A549 (cell line): ENCODE measurements around the gene PAPSS2. TPM values are rescaled to one million over a fixed set of nuclear protein-coding genes. Genes with fewer than 3 reads are reported as not detected.

Experiments
- ATAC-seq, 2 experiments: fragments of 200-7000 bp in 1 of 2; fragments of >200 bp in 1 of 2; cut with Nextera tagmentation in 1 of 2; cut with Tn5 transposase in 1 of 2; 3 replicates each; pipeline versions ENCODE4 v1.8.0 to v1.9.1; 2018 to 2020; ENCODE audit warnings: mild to moderate bottlenecking in 1 of 2, moderate library complexity in 1 of 2
- CTCF ChIA-PET: fragments of 300-600 bp; sonication (Branson Sonifier 250); formaldehyde crosslinking; extraction: SDS; loops from one replicate; lab custom pipeline; 2021; ENCODE audit warnings: antibody characterized with exemption, inconsistent platforms; lab: Yijun Ruan, JAX
- POLR2A ChIA-PET: fragments of 350-600 bp; formaldehyde crosslinking; extraction: SDS; loops from one replicate; lab custom pipeline; 2021; ENCODE audit warnings: antibody characterized with exemption, inconsistent platforms; lab: Yijun Ruan, JAX
- DNase-seq, 2 experiments: peaks; one replicate each; pipeline versions ENCODE4 v3.0.0 to v3.0.0-alpha.2; 2011 to 2016; ENCODE audit warnings: low read depth in 1 of 2, low spot score in 1 of 2
- FAIRE-seq: peaks from 2 replicates; lab custom pipeline; 2011; peaks lifted over from hg19 to GRCh38; lab: Jason Lieb, UNC
- H3K27ac ChIP-seq, 2 experiments: fragments of >200 bp; sonication (Bioruptor Twin); formaldehyde crosslinking; 3 replicates each; pipeline ENCODE4 v1.5.1; 2016 to 2017
- H3K4me1 ChIP-seq: fragments of >200 bp; sonication (Bioruptor Twin); formaldehyde crosslinking; 3 replicates; pipeline ENCODE4 v1.6.1; 2016
- H3K4me2 ChIP-seq: fragments of >200 bp; sonication (Bioruptor Twin); formaldehyde crosslinking; 3 replicates; pipeline ENCODE4 v1.6.1; 2016
- H3K4me3 ChIP-seq: fragments of >200 bp; sonication (Bioruptor Twin); formaldehyde crosslinking; 3 replicates; pipeline ENCODE4 v1.5.1; 2016
- H3K9me3 ChIP-seq: fragments of >200 bp; sonication (Bioruptor Twin); formaldehyde crosslinking; 3 replicates; pipeline ENCODE4 v1.6.1; 2016
- BCL3 ChIP-seq: fragments of >200 bp; sonication (Bioruptor Twin); formaldehyde crosslinking; IDR thresholded peaks from 3 replicates; pipeline ENCODE4 v1.6.1; 2016
- CBX8 ChIP-seq: fragments of 200-600 bp; sonication (generic); IDR thresholded peaks from 2 replicates; pipeline ENCODE4 v1.6.1; 2016
- CHD4 ChIP-seq: fragments of 200-600 bp; sonication (generic); IDR thresholded peaks from 2 replicates; pipeline ENCODE4 v1.6.1; 2016; ENCODE audit warnings: antibody characterized with exemption, mild to moderate bottlenecking, borderline replicate concordance
- ELK1 ChIP-seq: fragments of 150-350 bp; IDR thresholded peaks from 2 replicates; pipeline ENCODE4 v1.6.1; 2014; ENCODE audit warnings: low read depth, mild to moderate bottlenecking, low read length
- EP300 ChIP-seq, 2 experiments: fragments of >200 bp; sonication (Bioruptor Twin); formaldehyde crosslinking; IDR thresholded peaks; 2 replicates in 1 of 2; 3 replicates in 1 of 2; pipeline ENCODE4 v1.6.1; 2016 to 2017
- ESRRA ChIP-seq: fragments of 150-350 bp; IDR thresholded peaks from 2 replicates; pipeline ENCODE4 v1.6.1; 2014; ENCODE audit warnings: mild to moderate bottlenecking, low read length, borderline replicate concordance
- FOSL2 ChIP-seq, 2 experiments: fragments of 450-650 bp in 1 of 2; fragments of >200 bp in 1 of 2; sonication (Bioruptor Twin) in 1 of 2; formaldehyde crosslinking; IDR thresholded peaks; 2 replicates each; pipeline versions ENCODE4 v1.5.0 to v1.6.1; 2016 to 2020; ENCODE audit warnings: mild to moderate bottlenecking in 1 of 2, moderate library complexity in 1 of 2
- FOXS1 ChIP-seq: fragments of 250-450 bp; sonication (Bioruptor Pico); IDR thresholded peaks from 2 replicates; pipeline ENCODE4 v1.5.0; 2020; ENCODE audit warnings: mild to moderate bottlenecking, moderate library complexity
- GATA3 ChIP-seq: IDR thresholded peaks from 2 replicates; pipeline ENCODE4 v1.6.1; 2012; ENCODE audit warnings: borderline replicate concordance
- HDAC2 ChIP-seq: fragments of 200-600 bp; sonication (generic); IDR thresholded peaks from 2 replicates; pipeline ENCODE4 v1.6.1; 2016
- HEYL ChIP-seq: fragments of 250-450 bp; sonication (Bioruptor Pico); IDR thresholded peaks from 2 replicates; pipeline ENCODE4 v1.8.0; 2021; ENCODE audit warnings: mild to moderate bottlenecking, moderate library complexity
- HOXA7 ChIP-seq: fragments of 250-450 bp; sonication (Bioruptor Pico); IDR thresholded peaks from 2 replicates; pipeline ENCODE4 v1.5.0; 2020; ENCODE audit warnings: mild to moderate bottlenecking, moderate library complexity
- HOXB13 ChIP-seq: fragments of 250-450 bp; sonication (Bioruptor Pico); IDR thresholded peaks from 2 replicates; pipeline ENCODE4 v1.5.0; 2020; ENCODE audit warnings: low read depth, mild to moderate bottlenecking, moderate library complexity
- HOXB5 ChIP-seq: fragments of 250-450 bp; sonication (Bioruptor Pico); IDR thresholded peaks from 2 replicates; pipeline ENCODE4 v1.5.0; 2020; ENCODE audit warnings: mild to moderate bottlenecking, moderate library complexity
- JUN ChIP-seq, 2 experiments: fragments of >200 bp; sonication (Bioruptor Twin); formaldehyde crosslinking; IDR thresholded peaks; 2 replicates in 1 of 2; 3 replicates in 1 of 2; pipeline ENCODE4 v1.6.1; 2016 to 2017
- KDM5A ChIP-seq: fragments of 200-600 bp; sonication (generic); IDR thresholded peaks from 2 replicates; pipeline ENCODE4 v1.6.1; 2016; ENCODE audit warnings: antibody characterized with exemption, mild to moderate bottlenecking
- MAFK ChIP-seq: fragments of 450-650 bp; IDR thresholded peaks from 2 replicates; pipeline ENCODE4 v1.6.1; 2014; ENCODE audit not compliant: partially characterized antibody
- RARB ChIP-seq: fragments of 250-450 bp; sonication (Bioruptor Pico); IDR thresholded peaks from 2 replicates; pipeline ENCODE4 v1.8.0; 2021; ENCODE audit warnings: mild to moderate bottlenecking, moderate library complexity
- REST ChIP-seq: fragments of 200-600 bp; sonication (generic); IDR thresholded peaks from 2 replicates; pipeline ENCODE4 v1.6.1; 2016; ENCODE audit warnings: antibody characterized with exemption, mild to moderate bottlenecking, moderate library complexity
- RFX5 ChIP-seq: fragments of 450-650 bp; IDR thresholded peaks from 2 replicates; pipeline ENCODE4 v1.7.1; 2014; ENCODE audit warnings: antibody characterized with exemption, mild to moderate bottlenecking, moderate library complexity
- SMC3 ChIP-seq: fragments of >200 bp; sonication (Bioruptor Twin); formaldehyde crosslinking; IDR thresholded peaks from 3 replicates; pipeline ENCODE4 v1.6.1; 2018; ENCODE audit warnings: inconsistent platforms
- TP53 ChIP-seq: fragments of 250-450 bp; sonication (Bioruptor Pico); IDR thresholded peaks from 2 replicates; pipeline ENCODE4 v1.5.0; 2021; ENCODE audit warnings: mild to moderate bottlenecking, moderate library complexity
- ZNF302 ChIP-seq: fragments of 250-450 bp; sonication (Bioruptor Pico); IDR thresholded peaks from 2 replicates; pipeline ENCODE4 v1.9.0; 2021; ENCODE audit warnings: inconsistent platforms, mild to moderate bottlenecking, moderate library complexity
- WGBS: methylation state at CpG from one replicate; pipeline ENCODE4 v1.1.6; 2017; ENCODE audit errors: missing lambda C conversion rate; 5-methylcytosine and 5-hydroxymethylcytosine counted together
- polyA plus RNA-seq, 4 experiments: library from polyadenylated mRNA; depleted of rRNA in 3 of 4; stranded (reverse); fragments of >200 nt; fragmentation: RNase III in 1 of 4; extraction: RNeasy Plus Mini Kit Qiagen cat#74134 plus additional on column Dnase treatment in 1 of 4; gene quantifications; 2 replicates in 3 of 4; 3 replicates in 1 of 4; pipeline ENCODE4 v1.2.3, GENCODE V29; 2011 to 2017
- TF ChIP-seq, protein P1 (sequence below): IDR thresholded peaks from 2 replicates; pipeline ENCODE4 v1.6.1; 2012

PAPSS2 gene
- polyA plus RNA-seq, 2 of the 4 experiments (the other 2 are of a cell fraction) = 27.7 to 29.0 TPM

DNA sequence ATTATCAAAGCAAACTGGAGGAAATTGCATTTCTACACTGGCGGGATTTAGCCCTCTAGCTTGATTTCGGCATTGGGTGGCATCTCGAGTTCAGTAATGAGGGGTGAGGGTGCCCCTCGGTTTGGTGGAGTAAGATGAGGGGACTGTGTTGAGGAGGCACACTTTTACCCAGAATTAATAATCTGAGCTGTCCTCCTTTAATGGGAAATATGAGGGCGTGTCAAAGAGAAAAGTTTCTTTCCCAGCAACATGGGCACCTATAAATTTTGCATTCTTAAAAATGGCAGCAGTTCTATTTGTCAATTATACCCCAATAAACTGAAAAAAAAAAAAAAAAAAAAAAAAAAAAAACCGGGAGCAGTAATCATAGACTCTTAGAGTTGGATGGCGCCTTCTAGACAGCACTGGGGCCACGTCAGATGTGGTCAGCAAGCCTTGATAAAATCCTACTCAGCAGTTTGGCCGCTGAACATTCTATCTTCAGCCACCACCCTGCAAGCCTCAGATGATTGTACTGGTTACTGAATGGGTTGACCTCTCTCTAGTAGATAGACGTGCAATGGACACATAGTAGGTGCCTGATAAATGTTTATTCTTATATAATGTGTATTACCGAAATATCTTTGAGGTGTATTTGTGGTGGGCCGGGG, 931 bp downstream of the PAPSS2 start:
- peaks cover 48% of the 10 kb centered on the region for H3K4me1 ChIP-seq
- peak overlapping the region; percentile 83 for H3K4me2 ChIP-seq
- peak overlapping the region; percentile 78 for H3K4me3 ChIP-seq
- ChIA-PET POLR2A (interaction anchor here (1.3 kb wide), 1 partner anchor 157 kb away, joined by 4 read pairs; the partner anchor contains the start of gene ATAD1), CTCF (interaction anchor here (0.5 to 3.9 kb wide), 8 partner anchors 11 to 125 kb away, joined by 3 to 23 read pairs (median 4); no protein-coding TSS in a partner anchor)
- WGBS = 27% methylated on average over 12 of the region's 12 CpGs
- peak overlapping the region; percentile 73 to 95 for H3K27ac ChIP-seq
- DNase-seq (peak in 1 of 2 experiments; percentile 41), FAIRE-seq (no peak), ATAC-seq (peak in 1 of 2 experiments; percentile 58; a peak in 3 of 6 replicates)
- TF ChIP-seq HOXB5 (CRISPR knock-in tag) = no peak
- TF ChIP-seq TP53 = no peak
- peak; percentile 87 for TF ChIP-seq MAFK
- H3K9me3 ChIP-seq = no peaks in the 10 kb centered on the region

DNA sequence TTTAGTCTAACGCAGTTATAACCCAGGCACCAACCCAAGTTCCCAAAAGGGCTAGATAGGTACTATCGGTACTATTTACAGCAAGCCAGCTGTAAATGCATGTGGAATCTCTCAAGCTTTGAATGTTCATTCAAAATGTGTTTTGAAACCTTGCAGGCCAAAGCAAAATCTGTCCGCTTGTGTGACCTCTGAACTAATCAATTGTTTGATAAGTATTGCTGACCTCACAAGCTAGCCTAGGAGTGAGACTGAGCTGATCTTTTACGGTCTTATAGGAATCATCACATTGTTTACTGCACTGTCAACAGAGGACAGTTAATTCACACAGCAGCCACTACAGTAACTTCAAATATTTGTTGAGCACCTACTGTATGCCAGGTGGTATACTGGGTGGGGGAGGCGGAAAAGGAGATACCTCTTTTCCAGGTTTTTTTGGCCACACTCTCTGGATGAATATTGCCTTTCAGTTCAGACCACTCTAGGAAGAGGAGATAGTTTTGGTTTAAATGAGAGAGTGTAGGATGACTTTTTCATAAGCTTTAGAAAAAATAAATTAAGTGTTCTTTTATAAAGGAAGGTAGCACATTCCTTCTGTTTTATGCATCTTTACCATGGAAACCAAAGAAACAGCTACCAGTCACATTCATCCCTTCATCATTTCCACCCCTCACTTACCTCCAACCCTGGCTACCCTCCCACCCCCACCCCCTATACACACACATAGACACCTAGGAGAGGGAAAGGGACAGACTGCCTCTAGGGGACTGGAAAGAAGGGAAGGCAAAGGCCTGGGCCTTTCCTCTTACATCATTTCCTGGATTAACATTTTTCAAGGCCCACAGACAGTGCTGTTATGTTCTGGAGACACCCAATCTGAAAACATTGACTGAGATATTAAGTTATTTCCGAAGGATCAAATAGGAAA, 2.4 kb downstream of the PAPSS2 start:
- Histone ChIP-seq H3K9me3 (no peaks in the 10 kb centered on the region), H3K4me2 (peak overlapping the region; percentile 83), H3K27ac (peak overlapping the region; percentile 20 to 50; a peak in 3 of 6 replicates), H3K4me1 (peaks cover 41% of the 10 kb centered on the region), H3K4me3 (no peak overlapping the region)
- DNase-seq (peak in 1 of 2 experiments; percentile 38), FAIRE-seq (no peak), ATAC-seq (peak in 1 of 2 experiments; percentile 3; a peak in 1 of 6 replicates)
- TF ChIP-seq CHD4 = no peak
- no peak for TF ChIP-seq FOSL2 (IDR thresholded peaks at IDR 0.05)
- no peak for TF ChIP-seq FOSL2 (CRISPR knock-in tag; IDR thresholded peaks at IDR 0.05)
- no peak for TF ChIP-seq HDAC2
- TF ChIP-seq GATA3 = no peak
- TF ChIP-seq HOXB13 (CRISPR knock-in tag) = no peak
- no peak for TF ChIP-seq RFX5
- CTCF ChIA-PET = interaction anchor here (1.1 to 3.9 kb wide), 2 partner anchors 68 to 72 kb away, joined by 5 to 23 read pairs; no protein-coding TSS in a partner anchor
- POLR2A ChIA-PET = no interaction called here
- 82% methylated on average over 6 of the region's 6 CpGs for WGBS

- no peaks in the 10 kb centered on the region for H3K9me3 ChIP-seq
- no peak overlapping the region for H3K4me2 ChIP-seq
- 80% methylated on average over 2 of the region's 2 CpGs for WGBS
- no peak for ATAC-seq
- CTCF ChIA-PET = interaction anchor here (1.0 to 1.2 kb wide), 3 partner anchors 12 to 72 kb away, joined by 3 read pairs; no protein-coding TSS in a partner anchor
- no peak for DNase-seq
- H3K27ac ChIP-seq = no peak overlapping the region
- H3K4me3 ChIP-seq = no peak overlapping the region
- POLR2A ChIA-PET = no interaction called here
- peaks cover 21% of the 10 kb centered on the region for H3K4me1 ChIP-seq
- FAIRE-seq = no peak
- TF ChIP-seq, protein P1, sequence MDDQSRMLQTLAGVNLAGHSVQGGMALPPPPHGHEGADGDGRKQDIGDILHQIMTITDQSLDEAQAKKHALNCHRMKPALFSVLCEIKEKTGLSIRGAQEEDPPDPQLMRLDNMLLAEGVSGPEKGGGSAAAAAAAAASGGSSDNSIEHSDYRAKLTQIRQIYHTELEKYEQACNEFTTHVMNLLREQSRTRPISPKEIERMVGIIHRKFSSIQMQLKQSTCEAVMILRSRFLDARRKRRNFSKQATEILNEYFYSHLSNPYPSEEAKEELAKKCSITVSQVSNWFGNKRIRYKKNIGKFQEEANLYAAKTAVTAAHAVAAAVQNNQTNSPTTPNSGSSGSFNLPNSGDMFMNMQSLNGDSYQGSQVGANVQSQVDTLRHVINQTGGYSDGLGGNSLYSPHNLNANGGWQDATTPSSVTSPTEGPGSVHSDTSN = no peak
- TF ChIP-seq GATA3 (no peak), RARB (CRISPR knock-in tag) (no peak), JUN (IDR thresholded peaks at IDR 0.05) (no peak), HOXA7 (CRISPR knock-in tag) (no peak), ZNF302 (CRISPR knock-in tag) (no peak), BCL3 (no peak), CBX8 (no peak), EP300 (IDR thresholded peaks at IDR 0.05) (no peak), SMC3 (no peak), HOXB13 (CRISPR knock-in tag) (no peak), ELK1 (no peak), ESRRA (no peak), FOXS1 (no peak), KDM5A (no peak), RFX5 (no peak), HEYL (CRISPR knock-in tag) (no peak), REST (no peak)
Measured at GRCh38 chr10:87664276-87664701, 4.6 kb downstream of the PAPSS2 start.
